Lower lobe of right lung (tissue), 2 donors: Measurements from ENCODE around the gene RFX1. TPM values are rescaled to one million over a fixed set of nuclear protein-coding genes. Genes with fewer than 3 reads are reported as not detected.
A peak's percentile ranks its signal among the peaks of the same experiment; 100 is the strongest.

ENCODE experiments used
- ATAC-seq, 2 donors: fragments of 200-7000 bp; cut with Tn5 transposase; one replicate each; pipeline ENCODE4 v1.9.1; 2020 to 2022; ENCODE audit warnings: mild to moderate bottlenecking in 2 of 2, moderate library complexity in 2 of 2
- DNase-seq: peaks from one replicate; pipeline ENCODE4 v3.0.0-alpha.2; 2020
- H3K27ac ChIP-seq: fragments of 200-600 bp; one replicate; pipeline ENCODE4 v1.8.0; 2022
- H3K27me3 ChIP-seq: fragments of 200-600 bp; one replicate; pipeline ENCODE4 v1.8.0; 2022; ENCODE audit warnings: low read depth
- H3K36me3 ChIP-seq: fragments of 200-600 bp; one replicate; pipeline ENCODE4 v1.8.0; 2022; ENCODE audit warnings: mild to moderate bottlenecking
- H3K4me1 ChIP-seq: fragments of 200-600 bp; one replicate; pipeline ENCODE4 v1.8.0; 2022
- H3K4me3 ChIP-seq: fragments of 200-600 bp; one replicate; pipeline ENCODE4 v1.8.0; 2022; ENCODE audit warnings: mild to moderate bottlenecking
- H3K9me3 ChIP-seq: fragments of 200-600 bp; one replicate; pipeline ENCODE4 v1.8.0; 2022
- CTCF ChIP-seq: fragments of 200-600 bp; IDR thresholded peaks from one replicate; pipeline ENCODE4 v1.8.0; 2022; ENCODE audit warnings: antibody characterized with exemption, mild to moderate bottlenecking
- intact Hi-C: fragments of 100-400 bp; cut with DNase I; formaldehyde crosslinking; loops from one replicate; pipeline ENCODE4 v1.11.0; 2022
- total RNA-seq: library from RNA; stranded (reverse); fragmentation: NEBNext Ultra II Directional; extraction: Animal tissue kit (Norgen Biotek cat#: 25700); gene quantifications from one replicate; pipeline ENCODE4 v1.2.1, GENCODE V29; 2021
- donor health status: DM: no; HTN: yes; CAD: no; lungs with severe emphysema.

Gene RFX1
- total RNA-seq, 1 donor from 2014 or later: 17.8 TPM

- peaks cover 18% of the 10 kb centered on the region for H3K4me1 ChIP-seq
- H3K27me3 ChIP-seq: no peaks in the 10 kb centered on the region
- intact Hi-C loops: no loop called here
- ATAC-seq: no peak
- H3K4me3 ChIP-seq: no peak overlapping the region
- H3K9me3 ChIP-seq: no peaks in the 10 kb centered on the region
- DNase-seq: no peak
- TF ChIP-seq CTCF: no peak
- H3K27ac ChIP-seq: no peak overlapping the region
- peaks cover 49% of the 10 kb centered on the region for H3K36me3 ChIP-seq
Measured at GRCh38 chr19:13954185-13954584, 51.9 kb downstream of the RFX1 start.

GRCh38 chr19:13952931-13953531 lies 53.1 kb downstream of the RFX1 start:
- TF ChIP-seq CTCF: no peak
- no peaks in the 10 kb centered on the region for H3K27me3 ChIP-seq
- H3K27ac ChIP-seq: peak overlapping the region; percentile 87
- DNase-seq: no peak
- H3K4me3 ChIP-seq: peak overlapping the region; percentile 84
- peaks cover 18% of the 10 kb centered on the region for H3K4me1 ChIP-seq
- H3K9me3 ChIP-seq: no peaks in the 10 kb centered on the region
- H3K36me3 ChIP-seq: peaks cover 38% of the 10 kb centered on the region
- ATAC-seq: peak in 1 of 2 donors; percentile 1
- intact Hi-C loops: no loop called here

- Histone ChIP-seq H3K4me1 (peaks cover 18% of the 10 kb centered on the region), H3K9me3 (no peaks in the 10 kb centered on the region), H3K27me3 (no peaks in the 10 kb centered on the region), H3K36me3 (peaks cover 31% of the 10 kb centered on the region), H3K4me3 (peak within 1 kb of the TSS; percentile 84), H3K27ac (peak within 1 kb of the TSS; percentile 87)
- ATAC-seq: peak; percentile 99
- intact Hi-C loops: no loop called here
- TF ChIP-seq CTCF: no peak
- peak; percentile 99 for DNase-seq
Measured at GRCh38 chr19:13952154-13952930, 53.8 kb downstream of the RFX1 start, which contains the start of gene DCAF15. TSS of gene DCAF15 (plus strand) at chr19:13952509. CDS start at chr19:13952513, 4 bp downstream.

GRCh38 chr19:13951799-13952153 lies 54.3 kb downstream of the RFX1 start:
- H3K4me1 ChIP-seq: peaks cover 18% of the 10 kb centered on the region
- H3K9me3 ChIP-seq: no peaks in the 10 kb centered on the region
- peak overlapping the region; percentile 84 for H3K4me3 ChIP-seq
- no peaks in the 10 kb centered on the region for H3K27me3 ChIP-seq
- DNase-seq: no peak
- ATAC-seq: no peak
- intact Hi-C loops: no loop called here
- H3K27ac ChIP-seq: peak overlapping the region; percentile 13
- H3K36me3 ChIP-seq: peaks cover 25% of the 10 kb centered on the region
- TF ChIP-seq CTCF: no peak

GRCh38 chr19:13951043-13951442 lies 55.1 kb downstream of the RFX1 start:
- DNase-seq (no peak), ATAC-seq (no peak)
- H3K27me3 ChIP-seq: no peaks in the 10 kb centered on the region
- peaks cover 18% of the 10 kb centered on the region for H3K36me3 ChIP-seq
- H3K4me3 ChIP-seq: no peak overlapping the region
- intact Hi-C loops: no loop called here
- TF ChIP-seq CTCF: no peak
- no peak overlapping the region for H3K27ac ChIP-seq
- H3K4me1 ChIP-seq: peaks cover 18% of the 10 kb centered on the region
- H3K9me3 ChIP-seq: no peaks in the 10 kb centered on the region
